Natural killer cell treated with Interleukin-12 subunit alpha and Interleukin-12 subunit beta and Interleukin-15 and Interleukin-18, amount 100 ng/mL, for 72 hours (primary cell): ENCODE results near the gene SNX21. TPM values are rescaled to one million over a fixed set of nuclear protein-coding genes. Genes with fewer than 3 reads are reported as not detected.

Experiments
- ATAC-seq, 2 donors: fragments of 150-1000 bp; cut with Tn5 transposase in 1 of 2; sonication (Bioruptor Pico), chemical (Tn5 transposase) in 1 of 2; 2 replicates each; pipeline ENCODE4 v1.10.0; 2021
- DNase-seq: peaks from one replicate; pipeline ENCODE4 v3.0.0; 2022; ENCODE audit warnings: low spot score
- H3K27ac Mint-ChIP-seq, 2 donors: 1 replicate in 1 of 2; 2 replicates in 1 of 2; pipeline ENCODE4 v1.8.0; 2022; ENCODE audit warnings: mixed read lengths in 2 of 2, mild to moderate bottlenecking in 1 of 2, moderate library complexity in 1 of 2
- H3K27me3 Mint-ChIP-seq, 2 donors: 1 replicate in 1 of 2; 2 replicates in 1 of 2; pipeline ENCODE4 v1.8.0; 2022; ENCODE audit warnings: mixed read lengths in 2 of 2
- H3K36me3 Mint-ChIP-seq: one replicate; pipeline ENCODE4 v1.8.0; 2022; ENCODE audit warnings: mixed read lengths
- H3K4me1 Mint-ChIP-seq, 2 donors: 1 replicate in 1 of 2; 2 replicates in 1 of 2; pipeline ENCODE4 v1.8.0; 2022; ENCODE audit warnings: low read depth in 2 of 2, mixed read lengths in 2 of 2, mild to moderate bottlenecking in 1 of 2
- H3K4me3 Mint-ChIP-seq: one replicate; pipeline ENCODE4 v1.8.0; 2022; ENCODE audit warnings: mixed read lengths
- H3K9me3 Mint-ChIP-seq: 2 replicates; pipeline ENCODE4 v1.8.0; 2022; ENCODE audit warnings: mixed read lengths
- total RNA-seq, 2 donors: library from RNA; stranded (reverse); gene quantifications; one replicate each; pipeline ENCODE4 v1.2.3, GENCODE V29; 2022

Gene SNX21
- total RNA-seq, 2 donors from 2014 or later = 1.5 to 2.2 TPM

- Mint-ChIP-seq H3K9me3 (no peaks in the 10 kb centered on the region), H3K36me3 (peaks cover 26% of the 10 kb centered on the region), H3K27me3 (no peaks in the 10 kb centered on the region), H3K4me3 (peak overlapping the region; percentile 95), H3K4me1 (peaks cover 12 to 18% of the 10 kb centered on the region in 2 donors), H3K27ac (peak overlapping the region; percentile 76 to 87)
- DNase-seq (no peak), ATAC-seq (no peak)
Measured at GRCh38 chr20:45813489-45813888, 20.1 kb upstream of the SNX21 start.

- ATAC-seq = no peak
- peaks cover 12 to 18% of the 10 kb centered on the region in 2 donors for H3K4me1 Mint-ChIP-seq
- DNase-seq = no peak
- peaks cover 22% of the 10 kb centered on the region for H3K36me3 Mint-ChIP-seq
- H3K27ac Mint-ChIP-seq = no peak overlapping the region
- no peaks in the 10 kb centered on the region for H3K9me3 Mint-ChIP-seq
- H3K27me3 Mint-ChIP-seq = no peaks in the 10 kb centered on the region
- H3K4me3 Mint-ChIP-seq = no peak overlapping the region
Measured at GRCh38 chr20:45814314-45814713, 19.3 kb upstream of the SNX21 start.

- no peak for DNase-seq
- H3K4me3 Mint-ChIP-seq = no peak overlapping the region
- peaks cover 16 to 18% of the 10 kb centered on the region in 2 donors for H3K4me1 Mint-ChIP-seq
- H3K9me3 Mint-ChIP-seq = no peaks in the 10 kb centered on the region
- peaks cover 4% of the 10 kb centered on the region for H3K36me3 Mint-ChIP-seq
- ATAC-seq = no peak
- peaks cover 6 to 10% of the 10 kb centered on the region in 2 donors for H3K27me3 Mint-ChIP-seq
- H3K27ac Mint-ChIP-seq = no peak overlapping the region
Measured at GRCh38 chr20:45816951-45817350, 16.6 kb upstream of the SNX21 start.

- ATAC-seq (no peak), DNase-seq (no peak)
- H3K4me3 Mint-ChIP-seq = no peak overlapping the region
- H3K36me3 Mint-ChIP-seq = peaks cover 4% of the 10 kb centered on the region
- peaks cover 10 to 17% of the 10 kb centered on the region in 2 donors for H3K27me3 Mint-ChIP-seq
- no peak overlapping the region for H3K27ac Mint-ChIP-seq
- H3K4me1 Mint-ChIP-seq = peaks cover 15% of the 10 kb centered on the region in 2 donors
- no peaks in the 10 kb centered on the region for H3K9me3 Mint-ChIP-seq
Measured at GRCh38 chr20:45817376-45818194, 16.0 kb upstream of the SNX21 start.

- H3K27me3 Mint-ChIP-seq = peaks cover 14 to 23% of the 10 kb centered on the region in 2 donors
- peaks cover 9% of the 10 kb centered on the region in 2 donors for H3K4me1 Mint-ChIP-seq
- no peak overlapping the region for H3K27ac Mint-ChIP-seq
- DNase-seq (no peak), ATAC-seq (no peak)
- H3K9me3 Mint-ChIP-seq = no peaks in the 10 kb centered on the region
- H3K36me3 Mint-ChIP-seq = peaks cover 4% of the 10 kb centered on the region
- no peak overlapping the region for H3K4me3 Mint-ChIP-seq
Measured at GRCh38 chr20:45818239-45818638, 15.4 kb upstream of the SNX21 start.

GRCh38 chr20:45819466-45819865 is 14.1 kb upstream of the SNX21 start:
- H3K27ac Mint-ChIP-seq = no peak overlapping the region
- H3K4me3 Mint-ChIP-seq = no peak overlapping the region
- H3K27me3 Mint-ChIP-seq = peaks cover 25 to 35% of the 10 kb centered on the region in 2 donors
- DNase-seq (no peak), ATAC-seq (no peak)
- H3K9me3 Mint-ChIP-seq = no peaks in the 10 kb centered on the region
- peaks cover 11 to 12% of the 10 kb centered on the region in 2 donors for H3K4me1 Mint-ChIP-seq
- peaks cover 4% of the 10 kb centered on the region for H3K36me3 Mint-ChIP-seq

GRCh38 chr20:45821947-45822346 is 11.7 kb upstream of the SNX21 start:
- H3K27ac Mint-ChIP-seq = no peak overlapping the region
- H3K27me3 Mint-ChIP-seq = peaks cover 28 to 41% of the 10 kb centered on the region in 2 donors
- H3K36me3 Mint-ChIP-seq = no peaks in the 10 kb centered on the region
- peaks cover 11 to 13% of the 10 kb centered on the region in 2 donors for H3K4me1 Mint-ChIP-seq
- no peak for DNase-seq
- H3K9me3 Mint-ChIP-seq = no peaks in the 10 kb centered on the region
- H3K4me3 Mint-ChIP-seq = no peak overlapping the region
- no peak for ATAC-seq

GRCh38 chr20:45822857-45823256 is 10.7 kb upstream of the SNX21 start:
- Mint-ChIP-seq H3K27ac (no peak overlapping the region), H3K4me1 (peaks cover 11 to 13% of the 10 kb centered on the region in 2 donors), H3K36me3 (no peaks in the 10 kb centered on the region), H3K27me3 (peaks cover 28 to 41% of the 10 kb centered on the region in 2 donors), H3K9me3 (no peaks in the 10 kb centered on the region), H3K4me3 (no peak overlapping the region)
- DNase-seq (no peak), ATAC-seq (no peak)

GRCh38 chr20:45823949-45824835 is 9.4 kb upstream of the SNX21 start:
- peak; percentile 59 to 66 for ATAC-seq
- Mint-ChIP-seq H3K27ac (peak overlapping the region in 1 of 2 donors; percentile 33), H3K9me3 (no peaks in the 10 kb centered on the region)

GRCh38 chr20:45826381-45827019 is 7.1 kb upstream of the SNX21 start:
- no peaks in the 10 kb centered on the region for H3K9me3 Mint-ChIP-seq
- DNase-seq (peak; percentile 23), ATAC-seq (no peak)
- H3K4me3 Mint-ChIP-seq = no peak overlapping the region
- no peak overlapping the region for H3K27ac Mint-ChIP-seq
- H3K36me3 Mint-ChIP-seq = no peaks in the 10 kb centered on the region
- H3K27me3 Mint-ChIP-seq = peaks cover 26 to 33% of the 10 kb centered on the region in 2 donors
- H3K4me1 Mint-ChIP-seq = peaks cover 8 to 11% of the 10 kb centered on the region in 2 donors

More at GRCh38 chr20:45823949-45824835, 9.4 kb upstream of the SNX21 start:
- DNase-seq = no peak
- Mint-ChIP-seq H3K27me3 (peaks cover 28 to 41% of the 10 kb centered on the region in 2 donors), H3K4me1 (peaks cover 11 to 13% of the 10 kb centered on the region in 2 donors), H3K36me3 (no peaks in the 10 kb centered on the region), H3K4me3 (peak overlapping the region; percentile 61)

- Mint-ChIP-seq H3K27me3 (peaks cover 23 to 29% of the 10 kb centered on the region in 2 donors), H3K9me3 (no peaks in the 10 kb centered on the region), H3K27ac (no peak within 1 kb of the TSS), H3K4me1 (peaks cover 8 to 11% of the 10 kb centered on the region in 2 donors), H3K36me3 (no peaks in the 10 kb centered on the region), H3K4me3 (no peak within 1 kb of the TSS)
- DNase-seq (peak; percentile 6), ATAC-seq (no peak)
Measured at GRCh38 chr20:45827030-45827652, 6.5 kb upstream of the SNX21 start, which contains the start of gene TNNC2. Gene TNNC2 (minus strand): TSS chr20:45827312. CDS start chr20:45827248, 64 bp downstream.

- Mint-ChIP-seq H3K4me3 (no peak overlapping the region), H3K27me3 (peaks cover 20 to 23% of the 10 kb centered on the region in 2 donors), H3K4me1 (peaks cover 9% of the 10 kb centered on the region in 2 donors), H3K9me3 (no peaks in the 10 kb centered on the region), H3K27ac (no peak overlapping the region), H3K36me3 (no peaks in the 10 kb centered on the region)
- DNase-seq = no peak
- ATAC-seq = no peak
Measured at GRCh38 chr20:45827712-45828111, 5.9 kb upstream of the SNX21 start.

- ATAC-seq = no peak
- no peak overlapping the region for H3K4me3 Mint-ChIP-seq
- no peaks in the 10 kb centered on the region for H3K9me3 Mint-ChIP-seq
- H3K27me3 Mint-ChIP-seq = peaks cover 15 to 16% of the 10 kb centered on the region in 2 donors
- H3K4me1 Mint-ChIP-seq = peaks cover 17 to 18% of the 10 kb centered on the region in 2 donors
- DNase-seq = no peak
- H3K27ac Mint-ChIP-seq = no peak overlapping the region
- no peaks in the 10 kb centered on the region for H3K36me3 Mint-ChIP-seq
Measured at GRCh38 chr20:45828589-45828988, 5.0 kb upstream of the SNX21 start.
